Stimulated activated CD4-positive, alpha-beta T cell treated with anti-CD3 and anti-CD28 coated beads, TNF-alpha, amount 100 ng/mL, for 1 hour (primary cell): Measurements from ENCODE around the gene TMEM151B.
"Not testable (repeated sequence)": the region's sequence is repeated elsewhere in the genome, so short reads cannot be mapped to it uniquely, and the experiment has no call there.

Source experiments
- DNase-seq, 3 donors: peaks; one replicate each; pipeline ENCODE4 v3.0.0-alpha.2; 2020; ENCODE audit warnings: low read depth in 3 of 3, low spot score in 1 of 3

The TMEM151B gene

GRCh38 chr6:44302856-44303255 lies 32.6 kb downstream of the TMEM151B start:
- DNase-seq: no peak

GRCh38 chr6:44303842-44304241 lies 33.6 kb downstream of the TMEM151B start:
- no peak for DNase-seq

GRCh38 chr6:44304282-44305199 lies 34.3 kb downstream of the TMEM151B start:
- peak in 1 of 3 donors; percentile 28 for DNase-seq

GRCh38 chr6:44305200-44305725 lies 35.0 kb downstream of the TMEM151B start:
- no peak for DNase-seq

GRCh38 chr6:44306710-44307109 lies 36.5 kb downstream of the TMEM151B start:
- DNase-seq: no peak

GRCh38 chr6:44307217-44307616 lies 37.0 kb downstream of the TMEM151B start:
- no peak for DNase-seq

GRCh38 chr6:44309092-44309491 lies 38.8 kb downstream of the TMEM151B start:
- DNase-seq: no peak

GRCh38 chr6:44309631-44310030 lies 39.4 kb downstream of the TMEM151B start:
- DNase-seq: no peak

- DNase-seq: no peak
These were observed 40.0 kb downstream of the TMEM151B start for GRCh38 chr6:44310241-44310640.

GRCh38 chr6:44311304-44311703 lies 41.1 kb downstream of the TMEM151B start:
- DNase-seq: no peak

- no peak for DNase-seq
These were observed 41.5 kb downstream of the TMEM151B start for GRCh38 chr6:44311767-44312166.

GRCh38 chr6:44312901-44313788 lies 42.9 kb downstream of the TMEM151B start, which contains the start of gene AARS2:
Gene AARS2, minus strand, starts transcription at chr6:44313347. Its CDS starts 24 bp downstream, at chr6:44313323.
- DNase-seq: peak; percentile 80 to 95 (median 83)

GRCh38 chr6:44314657-44315056 lies 44.4 kb downstream of the TMEM151B start:
- not testable (repeated sequence) for DNase-seq

GRCh38 chr6:44315516-44315915 lies 45.3 kb downstream of the TMEM151B start:
- DNase-seq: no peak

- no peak for DNase-seq
These were observed 45.7 kb downstream of the TMEM151B start for GRCh38 chr6:44315951-44316350.

GRCh38 chr6:44316481-44316880 lies 46.2 kb downstream of the TMEM151B start:
- no peak for DNase-seq

- DNase-seq: not testable (repeated sequence)
These were observed 46.9 kb downstream of the TMEM151B start for GRCh38 chr6:44317136-44317631.

- DNase-seq: no peak
These were observed 51.0 kb downstream of the TMEM151B start for GRCh38 chr6:44321210-44321609.

- no peak for DNase-seq
These were observed 56.8 kb downstream of the TMEM151B start for GRCh38 chr6:44327096-44327495.

- no peak for DNase-seq
These were observed 57.5 kb downstream of the TMEM151B start for GRCh38 chr6:44327760-44328159.

GRCh38 chr6:44328203-44328602 lies 58.0 kb downstream of the TMEM151B start:
- DNase-seq: not testable (repeated sequence)
